ENCODE results near the gene PTPRB.

PTPRB gene
- long read RNA-seq, donor 1, result 0 reads
- long read RNA-seq, donor 2, result 0 reads
- long read RNA-seq, donor 3, result 0 reads
- long read RNA-seq, donor 4, partial matches to known transcripts, result 0 of 1 reads
- long read RNA-seq, donor 4, other reads (novel, unspliced or antisense), result 0 of 1 reads
- long read RNA-seq, donor 5, result 0 reads
- long read RNA-seq, donor 6, partial matches to known transcripts, result 0 of 1 reads
- long read RNA-seq, donor 6, other reads (novel, unspliced or antisense), result 0 of 1 reads
- long read RNA-seq, donor 7, result 0 reads
- long read RNA-seq, donor 8, result 0 reads

- no peak for DNase-seq
Observed at GRCh38 chr12:70637303-70638085, at the start of gene PTPRB. TSS of gene PTPRB (minus strand) at chr12:70637429. CDS start at chr12:70637395, 34 bp downstream.

- DNase-seq, result no peak
Observed at GRCh38 chr12:70686907-70687306, 49.7 kb upstream of the PTPRB start.

- DNase-seq, result no peak
Observed at GRCh38 chr12:70686299-70686698, 49.1 kb upstream of the PTPRB start.

GRCh38 chr12:70683976-70684375 is 46.7 kb upstream of the PTPRB start:
- no peak for DNase-seq

DNA sequence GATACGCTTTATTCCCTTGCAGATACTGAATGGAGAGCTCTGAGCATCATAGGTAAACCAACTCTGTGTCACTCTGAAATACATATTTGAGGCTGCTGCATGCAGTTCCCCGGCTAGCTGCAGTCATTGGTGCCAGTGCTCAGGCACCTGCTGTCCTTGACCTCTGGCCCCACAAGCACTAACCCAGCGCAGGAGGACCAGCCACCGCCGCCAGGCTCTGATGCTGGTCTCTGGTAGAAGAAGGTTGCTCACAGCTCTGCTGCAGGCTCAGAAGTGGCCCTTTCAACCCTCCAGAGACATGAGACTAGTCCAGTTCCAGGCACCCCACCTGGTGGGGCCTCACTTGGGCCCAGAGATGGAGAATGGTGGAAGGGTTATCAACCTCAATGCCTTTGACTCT is 34.5 kb upstream of the PTPRB start:
- DNase-seq, result no peak

GRCh38 chr12:70670948-70671347 is 33.7 kb upstream of the PTPRB start:
- DNase-seq, result no peak

- no peak for DNase-seq
Observed at GRCh38 chr12:70667253-70667652, 30.0 kb upstream of the PTPRB start.

- DNase-seq, result no peak
Observed at GRCh38 chr12:70666364-70666763, 29.1 kb upstream of the PTPRB start.

DNA sequence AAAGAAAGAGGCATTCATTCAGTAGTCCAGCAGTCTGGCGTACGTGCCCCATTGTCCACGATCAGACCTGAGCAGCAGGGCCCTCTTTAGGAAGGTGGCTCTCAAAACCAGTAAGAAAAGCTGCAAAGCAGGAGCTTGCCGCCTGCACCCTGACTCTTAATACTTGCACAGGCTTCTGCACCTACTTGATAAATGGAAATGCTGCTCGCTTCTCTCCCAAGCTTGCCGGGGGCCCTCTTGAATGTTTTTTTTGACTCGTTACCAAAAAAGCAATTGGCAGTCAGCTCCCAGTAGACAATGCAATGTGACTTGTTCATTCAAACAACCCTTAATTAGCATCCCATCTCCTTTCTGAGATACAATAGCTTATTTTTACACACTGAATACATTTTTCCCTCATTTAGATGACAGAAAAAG is 27.2 kb upstream of the PTPRB start:
- no peak for DNase-seq

DNA sequence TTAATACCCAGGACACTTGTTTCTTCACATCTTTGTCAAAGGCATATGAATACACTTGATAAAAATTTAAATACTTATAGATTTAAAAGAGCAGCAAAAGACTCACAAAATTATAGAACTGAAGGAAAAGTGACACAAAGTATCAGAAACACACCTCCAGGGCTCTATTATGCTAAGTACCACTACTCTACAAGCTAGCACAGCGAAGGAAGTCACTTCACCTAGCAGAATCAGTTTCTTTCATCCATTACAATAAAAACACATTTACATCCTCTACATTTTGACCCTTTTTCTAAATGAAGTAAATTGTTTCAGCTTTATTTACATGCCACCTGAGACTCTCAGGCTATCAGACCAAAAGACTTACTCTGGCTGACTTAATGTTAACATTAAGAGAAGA is 26.6 kb upstream of the PTPRB start:
- no peak for DNase-seq

GRCh38 chr12:70661466-70662161 is 24.4 kb upstream of the PTPRB start:
- DNase-seq, result no peak

GRCh38 chr12:70660620-70661219 is 23.5 kb upstream of the PTPRB start:
- no peak for DNase-seq

GRCh38 chr12:70660002-70660604 is 22.9 kb upstream of the PTPRB start:
- DNase-seq, result no peak

DNA sequence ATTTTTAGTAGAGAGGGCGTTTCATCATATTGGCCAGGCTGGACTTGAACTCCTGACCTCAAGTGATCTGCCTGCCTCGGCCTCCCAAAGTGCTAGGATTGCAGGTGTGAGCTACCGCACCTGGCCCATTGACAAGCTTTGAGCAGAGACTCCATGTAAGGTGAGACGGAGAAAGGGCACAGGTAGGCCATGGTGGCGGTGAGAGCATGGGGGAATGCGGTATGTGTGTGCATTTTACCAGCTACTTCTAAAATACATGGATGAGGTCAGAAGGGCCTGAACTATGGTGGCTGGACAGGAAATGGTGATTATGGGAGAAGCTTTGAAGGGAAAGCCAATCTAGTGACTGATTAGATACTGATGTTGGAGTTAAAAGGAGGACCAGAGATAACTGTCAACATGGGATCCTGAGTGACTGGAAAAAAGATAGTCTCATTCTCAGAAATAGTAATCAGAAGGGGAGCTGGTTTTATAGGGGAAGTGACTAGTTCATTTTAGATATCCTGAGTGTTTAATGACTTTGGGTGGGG is 21.9 kb upstream of the PTPRB start:
- DNase-seq, result no peak

GRCh38 chr12:70657616-70658286 is 20.5 kb upstream of the PTPRB start:
- no peak for DNase-seq

DNA sequence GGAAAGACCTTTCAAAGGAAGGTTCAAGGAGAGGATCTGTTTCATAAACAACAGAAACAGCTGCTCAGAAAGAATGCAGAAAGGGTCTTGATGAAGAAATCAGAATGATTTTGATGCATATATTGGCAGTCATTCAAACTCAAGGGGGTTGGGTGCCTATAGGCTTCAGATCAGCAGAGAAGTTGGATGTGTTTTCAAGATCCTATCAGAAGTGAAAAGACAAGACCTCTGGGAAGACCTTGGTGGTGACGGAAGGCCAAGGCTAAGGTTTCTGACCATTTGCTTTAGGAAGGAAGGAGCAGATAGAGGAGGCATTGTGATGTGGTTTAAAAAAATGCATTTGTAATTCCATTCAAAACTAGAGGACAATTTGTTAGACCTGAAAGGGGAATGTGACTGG is 15.2 kb upstream of the PTPRB start:
- DNase-seq, result no peak

DNA sequence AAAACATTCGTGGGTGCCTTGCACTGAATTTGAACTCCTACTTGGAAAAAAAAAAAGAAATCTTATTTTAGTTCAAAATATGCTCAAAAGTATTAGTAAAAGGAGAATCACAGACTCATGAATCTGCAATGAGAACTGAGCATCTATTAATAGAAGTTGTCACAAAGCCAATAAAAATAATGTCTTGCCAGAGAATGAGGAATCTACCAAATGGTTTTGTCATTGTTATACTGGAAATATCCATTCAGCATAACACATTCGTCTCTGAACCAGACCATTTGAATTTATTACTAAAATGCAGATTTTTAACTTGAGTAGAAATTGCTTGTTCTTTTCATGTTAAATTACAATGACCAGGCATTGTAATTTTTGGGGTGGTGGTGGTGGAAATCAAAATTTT is 11.6 kb upstream of the PTPRB start:
- DNase-seq, result no peak

DNA sequence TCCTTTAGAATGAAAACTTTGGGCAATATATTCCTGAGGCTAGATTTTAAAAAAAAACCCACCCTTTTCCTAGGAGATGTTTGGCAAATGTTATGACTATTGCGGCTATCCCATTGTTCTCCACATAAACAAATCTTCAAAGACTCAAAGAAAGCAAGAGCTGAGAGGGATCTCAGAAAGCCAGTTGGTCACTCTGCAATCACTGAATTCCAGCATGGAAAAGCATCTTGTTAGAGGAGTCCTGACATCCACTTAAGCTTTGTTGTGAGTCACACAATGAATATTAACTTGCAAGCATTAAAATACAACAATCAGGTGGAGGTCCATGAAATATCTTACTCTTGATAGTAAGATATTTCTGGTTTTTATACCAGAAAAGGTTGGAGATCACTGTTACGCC is 11.0 kb upstream of the PTPRB start:
- no peak for DNase-seq

DNA sequence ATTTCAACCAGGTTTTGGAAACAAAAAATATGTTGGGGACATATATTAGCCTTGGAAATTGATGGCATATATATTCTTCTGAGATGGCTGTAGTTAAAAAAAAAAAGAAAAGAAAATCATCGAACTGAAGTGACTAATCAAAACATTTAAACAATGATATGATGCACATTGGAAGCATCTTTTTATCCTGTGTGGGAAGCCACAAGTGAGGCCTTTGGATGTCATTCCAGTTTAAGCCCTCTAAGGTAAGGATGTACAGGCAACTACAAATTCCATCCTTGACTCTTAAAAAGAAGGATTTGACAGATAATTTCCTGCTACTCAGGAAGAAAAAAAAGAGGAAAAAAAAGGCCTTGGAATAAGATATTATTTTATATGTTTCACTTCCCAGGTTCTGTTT is 9.6 kb upstream of the PTPRB start:
- no peak for DNase-seq

DNA sequence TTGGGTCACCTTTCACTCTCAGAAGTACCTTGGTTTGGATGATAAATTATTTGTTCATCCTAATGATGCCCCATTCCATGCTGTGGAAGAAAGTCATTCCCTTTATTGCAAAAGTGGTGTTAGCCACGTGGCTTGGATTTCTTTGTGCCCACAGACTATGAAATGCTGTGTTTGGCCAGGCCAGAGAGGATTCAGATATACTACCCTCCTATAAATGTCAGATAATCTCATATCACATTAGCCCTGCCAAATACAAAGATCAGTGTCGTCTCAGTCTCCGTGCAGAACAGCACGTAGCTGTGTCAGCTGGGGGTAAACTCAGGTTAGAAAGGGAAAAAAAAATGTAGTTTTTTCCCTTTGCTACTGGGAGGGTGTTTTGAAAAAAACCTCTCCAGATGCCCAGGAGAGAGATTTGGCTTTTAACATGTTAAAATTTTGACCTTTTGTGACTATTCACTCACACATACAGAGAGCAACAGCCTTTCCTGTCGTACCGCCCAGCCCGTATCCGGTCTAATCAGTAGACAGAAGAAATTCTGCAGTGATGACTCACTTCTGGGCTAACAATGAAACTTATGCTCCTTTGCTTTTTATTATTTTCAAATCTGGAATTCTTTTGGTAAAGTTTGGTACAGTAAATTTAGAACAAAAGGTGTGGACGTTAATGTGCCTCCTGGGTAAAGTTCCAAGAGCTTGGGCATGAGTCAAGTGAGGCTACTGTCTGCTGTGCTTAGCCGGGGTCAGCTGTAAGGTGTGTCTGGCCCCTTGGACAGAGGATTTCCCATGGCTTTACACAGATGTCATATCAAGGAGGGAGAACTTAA is 8.5 kb upstream of the PTPRB start:
- no peak for DNase-seq

DNA sequence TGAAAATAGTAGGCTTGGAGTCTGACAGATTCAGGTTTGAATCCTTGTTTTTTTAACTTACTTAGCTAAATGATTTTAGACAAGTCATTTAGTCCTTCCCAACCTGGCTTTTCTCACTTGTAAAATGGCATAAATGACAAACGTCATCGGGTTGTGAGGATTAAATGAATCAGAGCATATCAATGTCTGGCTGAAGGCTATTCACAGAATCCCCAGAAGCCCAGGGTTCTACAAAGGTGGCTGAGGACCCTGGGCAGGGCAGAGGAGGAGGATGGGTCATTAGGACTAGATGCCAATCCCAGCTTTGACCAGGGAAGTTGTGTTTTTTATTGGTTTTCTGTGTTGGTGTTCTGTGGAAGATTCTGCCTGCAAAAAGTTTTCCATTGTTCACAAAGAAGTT is 7.6 kb upstream of the PTPRB start:
- DNase-seq, result no peak
